Parietal lobe (tissue), 1 donor: Measurements from ENCODE around the gene TXNL4A. TPM values are rescaled to one million over a fixed set of nuclear protein-coding genes. Genes with fewer than 3 reads are reported as not detected.

ENCODE experiments used
- total RNA-seq: library from RNA; depleted of rRNA; stranded (reverse); fragments of >200 nt; gene quantifications from one replicate; pipeline ENCODE4 v1.2.3, GENCODE V29; 2014

TXNL4A gene
- total RNA-seq: 37.2 TPM

GRCh38 chr18:79988451-79989194 lies at the start of gene TXNL4A:
Gene TXNL4A (minus strand): TSS chr18:79988563. CDS start chr18:79988392, 171 bp downstream.

GRCh38 chr18:80034068-80034851 lies 45.9 kb upstream of the TXNL4A start, which contains the start of gene RBFA:
Gene RBFA (plus strand): TSS chr18:80034434. CDS start chr18:80034496, 62 bp downstream.

GRCh38 chr18:79964330-79965118 lies 23.8 kb downstream of the TXNL4A start, which contains the start of gene HSBP1L1:
Gene HSBP1L1 (plus strand): TSS chr18:79964643. CDS start chr18:79964736, 93 bp downstream.

GRCh38 chr18:79951545-79952455 lies 36.6 kb downstream of the TXNL4A start, which contains the start of gene SLC66A2:
Gene SLC66A2 (minus strand): TSS chr18:79951653. CDS start chr18:79950926, 727 bp downstream.

Other genes starting within 250 kb of the TXNL4A start
- gene KCNG2, start 190.6 kb downstream of the TXNL4A start, total RNA-seq: 0.31 TPM
- 30.4 TPM for gene SLC66A2, start 36.9 kb downstream of the TXNL4A start, total RNA-seq
- gene HSBP1L1, start 23.9 kb downstream of the TXNL4A start, total RNA-seq: 2.2 TPM
- gene RBFA, start 45.9 kb upstream of the TXNL4A start, total RNA-seq: 100 TPM
- 23.5 TPM for gene ADNP2, start 120.7 kb upstream of the TXNL4A start, total RNA-seq